ENCODE measurements around the gene A3GALT2. TPM values are rescaled to one million over a fixed set of nuclear protein-coding genes. Genes with fewer than 3 reads are reported as not detected.

The A3GALT2 gene
- total and polyA plus RNA-seq, 9 donors: not detected

- TF ChIP-seq POLR2A (IDR thresholded peaks at IDR 0.05): no peak
- no peak for TF ChIP-seq EP300 (IDR thresholded peaks at IDR 0.05)
- TF ChIP-seq CTCF (IDR thresholded peaks at IDR 0.05): no peak
- peaks cover 13% of the 10 kb centered on the region for H3K4me1 ChIP-seq (ENCODE audit: insufficient read depth)
- no peaks in the 10 kb centered on the region for H3K36me3 ChIP-seq
- DNase-seq: no peak
- intact Hi-C loops (cut with DNase I): no loop called here
- H3K4me3 ChIP-seq: no peak overlapping the region
- no peak overlapping the region for H3K27ac ChIP-seq
- no peaks in the 10 kb centered on the region for H3K9me3 ChIP-seq
- 72 to 84% (median 79%) methylated on average over 1 of the region's 1 CpG for WGBS, 3 donors
- H3K27me3 ChIP-seq: no peaks in the 10 kb centered on the region
Observed at GRCh38 chr1:33360367-33360766, 39.5 kb upstream of the A3GALT2 start.

DNA sequence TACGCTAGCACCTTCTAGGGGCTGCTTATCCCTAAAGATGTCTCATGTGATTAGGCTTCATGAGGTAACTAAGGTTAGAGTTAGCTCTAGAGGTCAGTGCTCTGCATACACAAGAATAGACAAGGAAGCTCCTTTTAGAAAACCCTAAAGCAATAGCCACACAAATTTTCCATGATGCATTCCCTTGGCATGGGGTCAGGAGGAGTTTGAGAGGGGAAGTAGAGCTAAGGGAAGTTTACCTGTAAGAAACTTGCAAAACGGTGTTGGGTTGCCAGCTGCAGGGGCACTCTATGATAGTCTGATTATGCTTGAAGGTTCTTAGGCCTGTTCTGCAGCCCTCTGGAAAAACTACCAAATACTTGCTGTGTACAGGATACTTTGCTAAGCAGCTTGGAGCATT is 39.0 kb upstream of the A3GALT2 start:
- Histone ChIP-seq H3K36me3 (no peaks in the 10 kb centered on the region), H3K9me3 (no peaks in the 10 kb centered on the region), H3K4me1 (ENCODE audit: insufficient read depth) (peaks cover 9% of the 10 kb centered on the region), H3K27me3 (no peaks in the 10 kb centered on the region), H3K4me3 (no peak overlapping the region), H3K27ac (no peak overlapping the region)
- DNase-seq: no peak
- WGBS, 3 donors: 86 to 93% (median 90%) methylated on average over 2 of the region's 2 CpGs
- intact Hi-C loops (cut with DNase I): no loop called here
- TF ChIP-seq CTCF (IDR thresholded peaks at IDR 0.05): no peak
- no peak for TF ChIP-seq EP300 (IDR thresholded peaks at IDR 0.05)
- TF ChIP-seq POLR2A (IDR thresholded peaks at IDR 0.05): no peak

GRCh38 chr1:33358795-33359503 is 38.1 kb upstream of the A3GALT2 start:
- no peak for DNase-seq
- Histone ChIP-seq H3K4me1 (ENCODE audit: insufficient read depth) (peaks cover 6% of the 10 kb centered on the region), H3K4me3 (no peak overlapping the region), H3K9me3 (no peaks in the 10 kb centered on the region), H3K27ac (no peak overlapping the region), H3K27me3 (no peaks in the 10 kb centered on the region), H3K36me3 (no peaks in the 10 kb centered on the region)
- intact Hi-C loops (cut with DNase I): no loop called here
- no peak for TF ChIP-seq POLR2A (IDR thresholded peaks at IDR 0.05)
- TF ChIP-seq EP300 (IDR thresholded peaks at IDR 0.05): no peak
- TF ChIP-seq CTCF (IDR thresholded peaks at IDR 0.05): no peak
- WGBS, 3 donors: 92 to 96% (median 94%) methylated on average over 3 of the region's 3 CpGs

DNA sequence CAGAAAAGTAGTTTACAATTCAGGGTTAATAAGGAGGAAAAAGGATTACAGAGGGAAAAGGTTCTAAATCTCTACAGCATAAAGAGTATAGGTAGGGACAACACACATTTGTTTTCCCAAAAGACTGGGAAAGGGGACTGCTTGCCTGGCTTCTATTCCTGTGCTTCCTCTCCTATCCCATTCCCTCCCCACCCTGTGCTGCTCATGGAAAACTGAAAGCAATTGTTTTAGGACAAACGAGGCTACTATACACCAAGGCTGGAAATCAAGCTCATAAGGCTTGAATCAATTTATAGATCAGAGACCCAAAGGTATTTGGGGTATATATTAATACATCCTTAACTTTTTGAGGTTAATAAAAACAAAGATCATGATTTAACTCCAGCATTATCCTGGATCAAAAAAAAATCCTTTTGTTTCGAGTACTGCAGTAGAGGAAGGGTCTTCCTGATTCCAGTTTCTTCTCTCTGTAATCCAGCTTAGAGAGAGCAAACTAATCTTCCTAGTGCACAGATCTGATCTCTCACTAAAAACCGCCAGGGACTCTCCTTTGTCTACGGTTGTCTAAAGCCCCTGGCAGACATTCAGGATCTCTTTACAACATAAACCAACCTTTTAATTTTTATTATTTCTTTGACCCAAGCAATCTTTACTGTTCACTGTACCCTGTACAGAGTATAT is 37.4 kb upstream of the A3GALT2 start:
- DNase-seq: no peak
- H3K4me3 ChIP-seq: no peak overlapping the region
- no peaks in the 10 kb centered on the region for H3K36me3 ChIP-seq
- no peaks in the 10 kb centered on the region for H3K27me3 ChIP-seq
- H3K27ac ChIP-seq: no peak overlapping the region
- WGBS, 3 donors: 67 to 77% (median 71%) methylated on average over 4 of the region's 4 CpGs
- H3K9me3 ChIP-seq: no peaks in the 10 kb centered on the region
- intact Hi-C loops (cut with DNase I): no loop called here
- peaks cover 1% of the 10 kb centered on the region for H3K4me1 ChIP-seq (ENCODE audit: insufficient read depth)
- TF ChIP-seq EP300 (IDR thresholded peaks at IDR 0.05) (no peak), POLR2A (IDR thresholded peaks at IDR 0.05) (no peak), CTCF (IDR thresholded peaks at IDR 0.05) (no peak)

Measured in ovary (tissue), 9 donors.